A549 treated with AZD9567 at 1 μM for 4 hours (cell line): Measurements from ENCODE around the gene ANKRA2. TPM values are rescaled to one million over a fixed set of nuclear protein-coding genes. Genes with fewer than 3 reads are reported as not detected.

ENCODE experiments used
- total RNA-seq: library from RNA; stranded (reverse); fragments of 200-300 nt; extraction: Qiagen RNA extraction; gene quantifications from 5 replicates; pipeline ENCODE4 v1.2.3, GENCODE V29; 2022; ENCODE audit not compliant: insufficient read depth

ANKRA2 gene
- total RNA-seq: 10.3 to 14.9 TPM (median 11.1 TPM) in 5 replicates

GRCh38 chr5:73565139-73565968 is at the start of gene ANKRA2, which contains the start of gene UTP15:
ANKRA2 (minus strand) TSS chr5:73565639; CDS start chr5:73562881, 2,758 bp downstream.
UTP15 (plus strand) TSS chr5:73565743; CDS start chr5:73567345, 1,602 bp downstream.

Other genes starting within 250 kb of the ANKRA2 start
- 11.6 to 21.8 TPM (median 17.7 TPM) in 5 replicates for gene FOXD1, start 116.9 kb downstream of the ANKRA2 start, total RNA-seq
- gene BTF3, start 67.2 kb downstream of the ANKRA2 start, total RNA-seq: 1,078 to 1,099 TPM (median 1,081 TPM) in 5 replicates
- gene UTP15, start 104 bp upstream of the ANKRA2 start, total RNA-seq: 20.6 to 23.7 TPM (median 23.1 TPM) in 5 replicates
- 6.8 to 11.7 TPM (median 10.3 TPM) in 5 replicates for gene ARHGEF28, start 60.6 kb upstream of the ANKRA2 start, total RNA-seq